A673 (cell line): ENCODE data around the gene NME1. TPM values are rescaled to one million over a fixed set of nuclear protein-coding genes. Genes with fewer than 3 reads are reported as not detected.

Source experiments
- BruUV-seq: library from RNA; stranded (reverse); fragments of 400-500 nt; replicated peaks from 2 replicates; lab custom pipeline; 2021; lab: Mats Ljungman, UMichigan
- CTCF ChIA-PET: fragments of 300-600 bp; sonication (Branson Sonifier 250); formaldehyde crosslinking; loops from one replicate; lab custom pipeline; 2022; ENCODE audit warnings: antibody characterized with exemption; lab: Charles Lee
- POLR2A ChIA-PET: fragments of 300-600 bp; sonication (Branson Sonifier 250); formaldehyde crosslinking; loops from one replicate; lab custom pipeline; 2022; ENCODE audit warnings: antibody characterized with exemption; ENCODE audit not compliant: low non-redundant PET; lab: Charles Lee
- DNase-seq: peaks from one replicate; pipeline ENCODE4 v3.0.0-alpha.2; 2015; ENCODE audit warnings: low spot score
- H3K27ac ChIP-seq: fragments of 200-600 bp; sonication (generic); 2 replicates; pipeline ENCODE4 v1.5.1; 2016; ENCODE audit warnings: mixed run types, low read depth, mild to moderate bottlenecking, mixed read lengths, antibody characterized with exemption, low read length; ENCODE audit not compliant: poor library complexity, severe bottlenecking
- H3K27me3 ChIP-seq: fragments of 200-600 bp; sonication (generic); replicated peaks from 2 replicates; pipeline ENCODE4 v1.6.1; 2017; ENCODE audit warnings: mixed run types, low read depth, mild to moderate bottlenecking, mixed read lengths, antibody characterized with exemption, low read length; ENCODE audit not compliant: insufficient read depth, poor library complexity
- H3K36me3 ChIP-seq: fragments of 200-600 bp; sonication (generic); 2 replicates; pipeline ENCODE4 v1.6.1; 2016; ENCODE audit warnings: mixed run types, mild to moderate bottlenecking, mixed read lengths, antibody characterized with exemption, low read length; ENCODE audit not compliant: insufficient read depth, poor library complexity, severe bottlenecking
- H3K4me1 ChIP-seq: fragments of 200-600 bp; sonication (generic); 2 replicates; pipeline ENCODE4 v1.6.1; 2017; ENCODE audit warnings: mixed run types, mild to moderate bottlenecking, mixed read lengths, antibody characterized with exemption, low read length; ENCODE audit not compliant: insufficient read depth, poor library complexity, severe bottlenecking
- H3K4me3 ChIP-seq: fragments of 200-600 bp; sonication (generic); 2 replicates; pipeline ENCODE4 v1.5.1; 2016; ENCODE audit warnings: low read depth, mixed run types, mild to moderate bottlenecking, mixed read lengths, low read length; ENCODE audit not compliant: poor library complexity, severe bottlenecking
- H3K9me3 ChIP-seq: fragments of 200-600 bp; sonication (generic); 2 replicates; pipeline ENCODE4 v1.6.1; 2016; ENCODE audit warnings: mixed run types, low read depth, mild to moderate bottlenecking, mixed read lengths, antibody characterized with exemption, low read length; ENCODE audit not compliant: poor library complexity, severe bottlenecking
- CTCF ChIP-seq: fragments of 300-800, 200-600 bp; sonication (generic); conservative IDR thresholded peaks from 2 replicates; pipeline ENCODE4 v1.5.1; 2017; ENCODE audit warnings: low read depth, mild to moderate bottlenecking, antibody characterized with exemption, low read length, moderate library complexity, mixed read lengths
- EZH2 ChIP-seq: fragments of 200-600 bp; sonication (generic); IDR thresholded peaks from 2 replicates; pipeline ENCODE4 v1.6.1; 2017; ENCODE audit warnings: borderline replicate concordance, low read depth, mild to moderate bottlenecking, mixed read lengths, antibody characterized with exemption, low read length; ENCODE audit not compliant: poor library complexity, severe bottlenecking
- intact Hi-C: fragments of 100-400 bp; cut with micrococcal nuclease; formaldehyde crosslinking; loops from one replicate; pipeline ENCODE4 v1.10.0; 2022; ENCODE audit not compliant: unreplicated experiment
- total RNA-seq: library from RNA; stranded (reverse); gene quantifications from 2 replicates; pipeline ENCODE4 v1.2.3, GENCODE V29; 2021

The NME1 gene
- total RNA-seq, 1 experiment from 2014 or later = 498 TPM

DNA sequence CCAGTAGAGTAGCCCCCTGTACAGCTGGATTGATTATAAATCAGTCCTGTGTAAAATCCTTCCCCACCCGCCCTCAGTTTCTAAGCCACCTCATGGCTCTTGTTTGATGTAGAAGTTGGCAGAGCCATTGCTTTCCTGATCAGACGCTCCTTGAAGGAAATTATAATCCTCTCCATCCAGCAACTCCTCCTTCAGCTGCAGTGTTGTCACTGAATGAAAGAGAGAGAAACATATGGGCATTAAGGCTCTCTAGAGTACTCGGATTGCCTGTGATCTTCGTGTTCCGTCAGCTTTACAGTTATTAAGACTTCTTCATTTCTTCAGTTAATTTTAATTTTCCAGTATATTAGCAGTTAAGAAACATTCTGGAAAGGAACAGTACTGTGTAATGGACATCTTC lies 27.1 kb downstream of the NME1 start:
- no peak overlapping the region for H3K27ac ChIP-seq
- ChIA-PET CTCF (no interaction called here), POLR2A (interaction anchor here (0.6 kb wide), 1 partner anchor 249 kb away, joined by 5 read pairs; no protein-coding TSS in a partner anchor)

GRCh38 chr17:51184124-51184523 lies 30.8 kb downstream of the NME1 start:
- Histone ChIP-seq H3K4me1 (no peaks in the 10 kb centered on the region), H3K4me3 (no peak overlapping the region), H3K27ac (no peak overlapping the region), H3K36me3 (peaks cover 22% of the 10 kb centered on the region), H3K9me3 (no peaks in the 10 kb centered on the region), H3K27me3 (no peaks in the 10 kb centered on the region)
- ChIA-PET CTCF (no interaction called here), POLR2A (no interaction called here)
- TF ChIP-seq EZH2 (no peak), CTCF (no peak)
- intact Hi-C loops = no loop called here
- BruUV-seq = no TSS peak
- no peak for DNase-seq

More for the DNA sequence above, 27.1 kb downstream of the NME1 start:
- intact Hi-C loops = no loop called here
- no peaks in the 10 kb centered on the region for H3K9me3 ChIP-seq
- TF ChIP-seq EZH2 = no peak
- TF ChIP-seq CTCF = no peak
- no peak for DNase-seq
- peaks cover 28% of the 10 kb centered on the region for H3K36me3 ChIP-seq
- no peaks in the 10 kb centered on the region for H3K27me3 ChIP-seq
- no peak overlapping the region for H3K4me3 ChIP-seq
- BruUV-seq = no TSS peak
- no peaks in the 10 kb centered on the region for H3K4me1 ChIP-seq

- Histone ChIP-seq H3K27ac (no peak overlapping the region), H3K4me1 (no peaks in the 10 kb centered on the region), H3K9me3 (no peaks in the 10 kb centered on the region), H3K27me3 (no peaks in the 10 kb centered on the region), H3K36me3 (peaks cover 31% of the 10 kb centered on the region), H3K4me3 (no peak overlapping the region)
- no TSS peak for BruUV-seq
- intact Hi-C loops = no loop called here
- ChIA-PET POLR2A (no interaction called here), CTCF (no interaction called here)
- DNase-seq = no peak
- TF ChIP-seq CTCF = no peak
- no peak for TF ChIP-seq EZH2
Measured at GRCh38 chr17:51185763-51186332, 32.5 kb downstream of the NME1 start.
